Activated naive CD4-positive, alpha-beta T cell (primary cell): ENCODE measurements around the gene SPATA3.

Source experiments
- DNase-seq, 4 experiments: peaks; one replicate each; lab custom pipeline; 2025; lab: John Stamatoyannopoulos, UW

SPATA3 gene

DNA sequence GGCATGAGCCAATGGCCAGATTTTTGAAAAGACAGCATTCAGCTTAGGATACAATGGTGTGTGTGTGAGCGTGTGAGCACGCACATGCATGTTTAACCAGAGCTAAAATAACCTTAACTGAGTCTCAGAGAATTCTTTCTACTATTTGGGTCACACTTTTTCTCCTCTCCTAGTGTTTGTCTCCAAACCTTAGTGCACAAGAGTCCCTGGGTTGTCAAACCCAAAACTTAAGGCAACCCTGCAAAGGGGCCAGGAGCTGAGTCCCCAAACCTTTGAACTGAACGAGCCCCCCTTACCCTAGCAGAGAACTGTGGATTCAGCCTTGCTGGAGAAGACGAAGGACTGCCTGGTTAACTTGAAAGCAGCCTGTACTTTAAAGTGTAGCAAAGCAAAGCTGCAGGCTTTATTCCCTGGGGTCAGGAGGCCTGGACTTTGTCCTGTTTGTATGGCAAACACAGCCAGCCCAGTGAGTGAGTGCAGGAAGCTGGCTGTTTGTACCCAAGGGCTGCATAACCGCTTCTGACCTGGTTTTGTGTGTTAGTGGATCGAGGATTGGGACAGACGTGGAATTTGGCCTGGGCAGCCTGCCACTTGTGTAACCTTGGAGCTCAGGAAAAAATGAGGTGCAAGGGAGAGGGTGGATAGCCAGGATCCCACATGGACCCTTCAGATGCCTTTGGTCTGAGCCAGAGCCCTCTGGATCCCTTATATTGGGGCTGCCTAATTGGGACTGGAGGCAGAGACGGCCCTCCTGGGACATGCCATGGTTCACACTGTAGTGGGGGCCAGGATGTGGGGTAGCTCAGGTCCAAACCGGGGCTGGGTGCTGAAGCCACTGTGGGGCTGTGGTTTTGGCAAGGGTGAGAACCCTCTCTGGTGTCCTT lies 54.3 kb downstream of the SPATA3 start:
- no peak for DNase-seq

DNA sequence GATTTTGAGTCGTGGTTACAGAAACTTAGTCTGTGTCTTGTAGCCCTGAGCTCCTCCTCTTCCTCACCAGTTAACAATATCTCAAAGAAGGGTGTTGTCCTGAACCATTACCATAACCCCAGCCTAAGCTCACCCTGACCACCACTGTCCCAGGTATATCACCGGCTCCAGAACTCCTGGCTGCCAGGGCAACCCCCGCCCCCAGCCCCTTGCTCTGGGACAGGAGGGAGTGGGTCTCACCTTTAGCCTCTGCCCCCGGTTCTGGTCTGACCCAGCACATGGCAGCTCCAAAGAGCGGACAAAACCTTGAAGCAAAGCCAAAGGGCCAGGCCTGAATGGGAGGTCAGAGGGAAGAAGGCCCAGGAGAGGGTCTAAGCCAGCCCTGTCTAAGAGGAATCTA lies 55.2 kb downstream of the SPATA3 start:
- no peak for DNase-seq

DNA sequence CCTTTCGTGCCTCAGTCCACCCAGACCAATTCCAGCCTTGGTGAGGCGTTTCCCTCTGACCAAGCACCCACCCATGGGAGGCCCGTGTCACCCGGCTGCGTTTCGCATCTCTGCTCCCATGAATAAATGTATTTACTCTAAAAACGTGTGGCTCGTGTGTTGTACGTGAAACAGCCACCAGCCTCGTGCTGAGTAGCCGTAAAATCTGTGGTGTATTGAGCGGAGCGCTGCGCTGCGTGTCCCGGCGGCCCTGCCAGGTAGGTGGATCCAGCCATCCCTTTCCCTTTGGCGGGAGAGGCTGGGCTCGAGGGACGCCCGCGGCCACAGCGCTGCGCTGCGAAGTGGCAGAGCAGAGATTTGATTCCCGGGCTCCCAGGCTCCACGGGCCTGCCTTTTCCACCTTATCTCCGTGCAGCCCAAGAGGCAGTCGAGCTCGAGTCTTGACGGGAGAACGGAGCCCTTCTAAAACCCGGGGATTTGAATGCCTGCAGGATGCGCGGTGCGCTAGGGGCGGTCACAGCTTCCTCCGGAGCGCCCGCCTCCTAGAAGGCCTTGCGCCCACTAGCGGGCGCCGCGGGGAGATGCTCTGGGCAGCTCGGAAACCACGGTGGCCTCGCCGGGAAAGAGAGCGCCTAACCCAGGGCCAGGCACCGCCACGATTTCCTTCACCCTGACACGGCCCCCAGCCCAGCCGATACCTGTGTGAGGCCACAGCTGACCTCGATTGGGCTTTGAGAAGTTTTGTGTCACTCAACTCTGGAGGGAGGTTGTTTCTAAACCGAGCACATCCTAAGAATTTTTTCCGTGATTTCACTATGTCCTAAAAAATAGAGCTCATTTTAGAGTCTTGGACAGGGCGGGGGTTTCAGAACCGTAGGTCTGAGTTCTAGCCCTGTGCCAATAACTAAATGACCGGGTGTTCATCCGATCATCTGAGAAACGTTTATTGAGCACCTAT lies 56.9 kb downstream of the SPATA3 start:
- DNase-seq: peak; percentile 52 to 75 (median 65)

DNA sequence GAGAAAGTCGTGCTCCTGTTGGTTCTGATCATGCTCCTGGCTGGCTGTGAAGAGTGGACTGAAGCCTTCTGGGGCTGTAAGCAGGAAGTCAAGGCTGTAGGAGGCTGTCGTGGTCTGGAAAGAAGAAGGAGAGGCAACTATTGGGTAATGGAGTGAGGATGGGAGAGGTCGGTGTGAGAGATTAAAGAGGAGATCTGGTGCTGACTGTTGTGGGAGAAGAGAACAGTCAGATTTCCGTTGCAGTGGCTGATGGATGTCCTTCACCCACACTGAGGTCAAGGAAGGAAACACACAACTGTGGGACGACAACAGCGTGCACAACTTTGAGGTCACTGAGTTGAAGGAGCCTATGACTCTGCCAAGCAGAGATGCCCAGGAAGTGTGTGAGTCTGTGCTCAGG lies 57.9 kb downstream of the SPATA3 start:
- no peak for DNase-seq

DNA sequence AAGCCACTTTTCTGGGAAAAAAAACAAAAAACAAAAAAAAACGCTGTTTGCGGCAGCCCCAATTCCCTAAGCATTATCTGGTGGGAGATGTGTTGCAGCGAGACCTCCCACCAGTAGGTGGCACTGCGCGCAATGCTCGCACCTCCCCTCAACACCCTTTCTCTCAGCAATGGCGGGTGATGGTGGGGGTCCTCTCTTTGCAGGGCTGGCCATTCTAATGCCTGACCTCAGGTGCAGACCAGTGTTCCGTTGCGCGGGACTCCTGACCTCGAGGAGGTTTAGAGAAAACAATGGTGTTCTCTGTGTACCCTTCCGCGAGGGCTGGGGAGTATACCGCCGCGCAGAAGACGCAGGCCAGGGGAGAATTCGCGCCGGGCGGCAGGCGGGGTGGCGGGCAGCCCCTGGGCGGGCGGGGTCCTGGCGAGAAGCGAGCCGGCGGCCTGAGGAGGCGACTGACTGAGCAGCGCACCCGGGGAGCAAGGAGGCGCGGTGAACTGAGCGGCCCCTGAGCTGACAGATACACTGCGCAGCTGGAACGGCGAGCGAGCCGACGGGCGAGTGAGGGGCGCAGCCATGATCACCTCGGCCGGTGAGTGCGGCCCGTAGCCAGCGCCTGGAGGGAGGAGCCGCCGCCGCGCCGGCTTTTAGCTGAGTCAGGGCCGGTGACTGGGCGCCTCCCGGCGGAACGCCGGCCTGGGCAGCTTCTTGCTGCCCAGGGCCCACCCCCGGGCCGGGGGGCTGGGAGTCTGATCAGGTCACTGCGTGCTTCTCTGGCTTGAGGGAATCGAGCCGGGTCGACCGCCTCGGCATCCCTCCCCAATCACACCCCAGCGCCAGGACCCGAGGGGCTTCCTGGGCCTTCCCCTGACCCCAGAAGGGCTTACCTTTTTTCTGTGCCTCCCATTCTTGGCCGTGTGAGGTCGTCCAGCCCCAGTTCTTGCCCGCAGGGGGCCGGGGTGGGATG lies 60.8 kb downstream of the SPATA3 start, which contains the start of gene PSMD1:
TSS of gene PSMD1 (plus strand) at position 415 of the 964 bp plus-strand sequence. CDS start at position 574, 159 bp downstream.
- peak; percentile 77 to 92 (median 90) for DNase-seq

DNA sequence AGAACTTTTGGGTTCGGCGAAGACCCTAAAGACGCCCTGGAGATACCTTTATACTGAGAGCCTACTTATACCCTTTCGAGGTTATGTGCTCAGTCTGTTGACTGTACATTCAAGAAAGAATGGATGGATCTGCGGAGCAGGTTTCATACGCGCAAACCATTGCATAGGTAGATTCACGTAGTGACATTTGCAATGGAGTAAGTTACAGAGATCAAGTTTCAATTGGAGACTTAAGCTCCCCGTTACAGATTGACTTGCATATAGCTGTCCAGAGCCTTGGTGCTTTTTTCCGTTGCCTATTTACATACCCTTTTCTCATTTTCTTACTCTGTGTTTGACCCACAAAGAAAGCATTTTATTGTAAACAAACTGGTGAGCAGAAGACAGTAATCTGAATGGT lies 61.7 kb downstream of the SPATA3 start:
- DNase-seq: no peak
